Measurements from ENCODE around the gene PER2.

DNA sequence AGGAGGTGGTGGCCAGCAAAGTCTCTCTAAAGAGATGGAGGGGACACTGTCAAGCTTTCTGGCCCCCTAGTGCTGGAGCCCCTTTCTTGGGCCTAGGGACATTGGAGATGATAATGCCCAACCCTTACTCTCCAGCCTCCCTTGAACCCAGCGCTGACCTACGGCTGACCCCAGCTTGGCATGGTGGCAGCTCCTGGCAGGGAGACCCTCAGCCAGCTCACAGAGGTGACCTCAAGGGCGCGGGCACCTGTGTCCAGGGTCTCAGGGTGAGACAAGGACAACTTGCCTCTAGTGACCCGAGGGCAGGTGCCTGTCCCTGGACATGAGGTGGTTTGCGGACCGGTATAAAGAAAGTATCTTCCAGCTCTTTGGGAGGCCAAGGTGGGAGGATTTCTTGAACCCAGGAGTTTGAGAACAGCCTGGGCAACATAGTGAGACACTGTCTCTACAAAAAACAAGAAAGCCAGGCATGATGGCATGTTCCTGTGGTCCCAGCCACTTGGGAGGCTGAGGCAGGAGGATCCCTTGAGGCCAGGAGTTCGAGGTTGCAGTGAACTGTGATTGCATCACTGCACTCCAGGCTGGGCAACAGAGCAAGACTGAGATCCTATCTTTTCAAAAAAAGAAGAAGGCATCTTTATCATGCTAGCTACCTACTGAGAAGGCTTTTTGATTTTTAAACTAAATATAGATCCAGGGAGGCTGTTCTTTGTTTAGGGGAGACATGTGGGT lies 3.3 kb upstream of the PER2 start:
- TF ChIP-seq, protein P1, sequence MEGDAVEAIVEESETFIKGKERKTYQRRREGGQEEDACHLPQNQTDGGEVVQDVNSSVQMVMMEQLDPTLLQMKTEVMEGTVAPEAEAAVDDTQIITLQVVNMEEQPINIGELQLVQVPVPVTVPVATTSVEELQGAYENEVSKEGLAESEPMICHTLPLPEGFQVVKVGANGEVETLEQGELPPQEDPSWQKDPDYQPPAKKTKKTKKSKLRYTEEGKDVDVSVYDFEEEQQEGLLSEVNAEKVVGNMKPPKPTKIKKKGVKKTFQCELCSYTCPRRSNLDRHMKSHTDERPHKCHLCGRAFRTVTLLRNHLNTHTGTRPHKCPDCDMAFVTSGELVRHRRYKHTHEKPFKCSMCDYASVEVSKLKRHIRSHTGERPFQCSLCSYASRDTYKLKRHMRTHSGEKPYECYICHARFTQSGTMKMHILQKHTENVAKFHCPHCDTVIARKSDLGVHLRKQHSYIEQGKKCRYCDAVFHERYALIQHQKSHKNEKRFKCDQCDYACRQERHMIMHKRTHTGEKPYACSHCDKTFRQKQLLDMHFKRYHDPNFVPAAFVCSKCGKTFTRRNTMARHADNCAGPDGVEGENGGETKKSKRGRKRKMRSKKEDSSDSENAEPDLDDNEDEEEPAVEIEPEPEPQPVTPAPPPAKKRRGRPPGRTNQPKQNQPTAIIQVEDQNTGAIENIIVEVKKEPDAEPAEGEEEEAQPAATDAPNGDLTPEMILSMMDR (IDR thresholded peaks at IDR 0.05 in 4 of 5, conservative IDR thresholded peaks at IDR 0.05 in 1 of 5): no peak
- TF ChIP-seq POLR2A (IDR thresholded peaks at IDR 0.05): no peak

All from gastrocnemius medialis (tissue), 4 donors.